Measurements from ENCODE around the gene PGD. TPM values are rescaled to one million over a fixed set of nuclear protein-coding genes. Genes with fewer than 3 reads are reported as not detected.

The PGD gene
- polyA plus RNA-seq, 2 of the 4 experiments (the other 2 are of a cell fraction): 700 to 1,758 TPM

DNA sequence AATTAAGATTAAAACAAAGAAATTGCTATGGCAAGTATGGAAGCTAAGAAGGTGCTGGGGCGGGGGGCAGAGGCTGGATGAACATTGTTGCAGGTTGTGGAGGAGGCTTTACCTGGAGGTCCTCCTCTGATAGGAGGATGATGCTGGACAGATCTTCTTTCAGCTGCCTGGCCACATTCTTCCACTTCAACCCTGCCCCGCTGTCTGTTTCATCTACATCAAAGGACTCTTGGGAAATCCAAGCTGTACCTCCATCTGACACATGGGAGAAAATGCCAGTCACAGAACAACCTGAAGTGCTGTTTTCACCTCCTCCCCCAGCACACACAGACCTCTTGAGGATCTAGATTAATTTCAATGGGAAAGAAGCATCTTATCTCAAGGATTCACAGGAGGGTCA, 68.2 kb downstream of the PGD start:
- Histone ChIP-seq H3K4me2 (no peak overlapping the region), H3K27ac (no peak overlapping the region), H3K9me3 (no peaks in the 10 kb centered on the region), H3K4me3 (no peak overlapping the region), H3K4me1 (peaks cover 5% of the 10 kb centered on the region; the same call in 1 of the 3 replicates)
- DNase-seq (ENCODE audit: low read depth in 1 of 2, low spot score in 1 of 2) (no peak), FAIRE-seq (no peak), ATAC-seq (no peak)
- CTCF ChIA-PET: interaction anchor here (0.6 kb wide), 1 partner anchor 52 kb away, joined by 3 read pairs; no protein-coding TSS in a partner anchor
- TF ChIP-seq HOXB5 (CRISPR knock-in tag; IDR thresholded peaks at IDR 0.05) (no peak), KDM1A (IDR thresholded peaks at IDR 0.05; ENCODE audit: low read depth) (no peak)
- 93% methylated on average over 2 of the region's 2 CpGs for WGBS (ENCODE audit: missing lambda C conversion rate)
- POLR2A ChIA-PET: no interaction called here

DNA sequence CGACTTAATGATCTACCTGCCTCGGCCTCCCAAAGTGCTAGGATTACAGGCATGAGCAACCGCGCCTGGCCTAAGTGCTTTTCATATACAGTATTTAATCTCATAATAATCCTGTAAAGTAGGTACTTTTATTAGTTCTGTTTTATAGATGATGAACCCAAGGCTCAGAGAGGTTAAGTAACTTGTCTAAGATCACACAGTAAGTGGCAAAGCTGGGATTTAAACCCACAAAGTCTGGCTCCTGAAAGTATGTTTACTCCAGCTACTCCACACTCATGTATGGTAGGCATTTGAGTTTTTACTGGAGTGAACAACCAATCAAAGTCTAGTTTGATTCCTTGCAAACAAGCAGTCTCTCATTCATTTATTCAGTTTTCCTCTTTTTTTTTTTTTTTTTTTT, 71.2 kb downstream of the PGD start:
- POLR2A ChIA-PET: no interaction called here
- ATAC-seq: no peak
- FAIRE-seq: no peak
- H3K4me3 ChIP-seq: no peak overlapping the region
- no peak overlapping the region for H3K4me2 ChIP-seq
- WGBS (ENCODE audit: missing lambda C conversion rate): 98% methylated on average over 4 of the region's 4 CpGs
- TF ChIP-seq SREBF2 (IDR thresholded peaks at IDR 0.05): no peak
- no peak for TF ChIP-seq EHF (CRISPR knock-in tag; IDR thresholded peaks at IDR 0.05)
- no peak for TF ChIP-seq HDAC2 (IDR thresholded peaks at IDR 0.05)
- TF ChIP-seq EP300 (IDR thresholded peaks at IDR 0.05): no peak
- no peak for TF ChIP-seq RCOR1 (IDR thresholded peaks at IDR 0.05; ENCODE audit: low read depth, low read length)
- no peak for DNase-seq (ENCODE audit: low read depth in 1 of 2, low spot score in 1 of 2)
- no peaks in the 10 kb centered on the region for H3K9me3 ChIP-seq
- CTCF ChIA-PET: interaction anchor here (0.7 kb wide), 1 partner anchor 1605 kb away, joined by 3 read pairs; no protein-coding TSS in a partner anchor
- peaks cover 5% of the 10 kb centered on the region; the same call in 1 of the 3 replicates for H3K4me1 ChIP-seq
- no peak overlapping the region for H3K27ac ChIP-seq

Other genes with a start within 250 kb of the PGD start
- gene KIF1B, start 188.5 kb upstream of the PGD start, polyA plus RNA-seq (2011; rRNA removed): 18.3 and 22.8 TPM in 2 replicates
- gene KIF1B, start 188.5 kb upstream of the PGD start, polyA plus RNA-seq (2017; fragmentation: RNase III; extraction: RNeasy Plus Mini Kit Qiagen cat#74134 plus additional on column Dnase treatment): 9.3 to 10.9 TPM (median 9.8 TPM) in 3 replicates
- 19.7 and 25.7 TPM in 2 replicates for gene CENPS, start 31.4 kb downstream of the PGD start, polyA plus RNA-seq (2011; rRNA removed)
- gene CENPS, start 31.4 kb downstream of the PGD start, polyA plus RNA-seq (2017; fragmentation: RNase III; extraction: RNeasy Plus Mini Kit Qiagen cat#74134 plus additional on column Dnase treatment): 27.0 to 28.7 TPM (median 27.3 TPM) in 3 replicates
- 0.11 and 0.30 TPM in 2 replicates for gene CORT, start 51.0 kb downstream of the PGD start, polyA plus RNA-seq (2011; rRNA removed)
- gene CORT, start 51.0 kb downstream of the PGD start, polyA plus RNA-seq (2017; fragmentation: RNase III; extraction: RNeasy Plus Mini Kit Qiagen cat#74134 plus additional on column Dnase treatment): 0.08 to 0.20 TPM (median 0.10 TPM) in 3 replicates
- gene DFFA, start 73.5 kb downstream of the PGD start, polyA plus RNA-seq (2011; rRNA removed): 28.5 and 30.0 TPM in 2 replicates
- gene DFFA, start 73.5 kb downstream of the PGD start, polyA plus RNA-seq (2017; fragmentation: RNase III; extraction: RNeasy Plus Mini Kit Qiagen cat#74134 plus additional on column Dnase treatment): 28.2 to 31.7 TPM (median 30.1 TPM) in 3 replicates
- gene PEX14, start 75.9 kb downstream of the PGD start, polyA plus RNA-seq (2011; rRNA removed): 4.2 and 7.7 TPM in 2 replicates
- 12.5 to 15.0 TPM (median 13.5 TPM) in 3 replicates for gene PEX14, start 75.9 kb downstream of the PGD start, polyA plus RNA-seq (2017; fragmentation: RNase III; extraction: RNeasy Plus Mini Kit Qiagen cat#74134 plus additional on column Dnase treatment)

All from A549 (cell line).